Measurements from ENCODE around the gene CTSC. TPM values are rescaled to one million over a fixed set of nuclear protein-coding genes. Genes with fewer than 3 reads are reported as not detected.
"Not testable (repeated sequence)": the region's sequence is repeated elsewhere in the genome, so short reads cannot be mapped to it uniquely, and the experiment has no call there.

CTSC gene
- total RNA-seq, 4 donors from 2014 or later: 24.5 to 59.0 (median 31.6) TPM

GRCh38 chr11:88250566-88251242, 86.8 kb downstream of the CTSC start:
- Histone ChIP-seq H3K27me3 (no peaks in the 10 kb centered on the region), H3K9me3 (peaks cover 3% of the 10 kb centered on the region), H3K27ac (no peak overlapping the region), H3K4me1 (peaks cover 4% of the 10 kb centered on the region), H3K4me3 (no peak overlapping the region), H3K36me3 (no peaks in the 10 kb centered on the region)
- DNase-seq (ENCODE audit: low spot score in 2 of 2): no peak
- WGBS: 85% methylated on average over 3 of the region's 3 CpGs
- TF ChIP-seq CTCF (IDR thresholded peaks at IDR 0.05): no peak
- TF ChIP-seq POLR2A (IDR thresholded peaks at IDR 0.05): no peak
- TF ChIP-seq EP300 (IDR thresholded peaks at IDR 0.05): no peak
- no peak for TF ChIP-seq POLR2AphosphoS5 (IDR thresholded peaks at IDR 0.05)

- H3K27ac ChIP-seq: no peak overlapping the region
- 93% methylated on average over 1 of the region's 1 CpG for WGBS
- peaks cover 4% of the 10 kb centered on the region for H3K4me1 ChIP-seq
- TF ChIP-seq CTCF (IDR thresholded peaks at IDR 0.05) (no peak), POLR2A (IDR thresholded peaks at IDR 0.05) (no peak), EP300 (IDR thresholded peaks at IDR 0.05) (no peak), POLR2AphosphoS5 (IDR thresholded peaks at IDR 0.05) (no peak)
- H3K4me3 ChIP-seq: no peak overlapping the region
- H3K27me3 ChIP-seq: no peaks in the 10 kb centered on the region
- no peak for DNase-seq (ENCODE audit: low spot score in 2 of 2)
- no peaks in the 10 kb centered on the region for H3K9me3 ChIP-seq
- H3K36me3 ChIP-seq: no peaks in the 10 kb centered on the region
Observed at GRCh38 chr11:88249706-88250105, 87.8 kb downstream of the CTSC start.

GRCh38 chr11:88246696-88247095, 90.8 kb downstream of the CTSC start:
- WGBS: 49% methylated on average over 3 of the region's 3 CpGs
- TF ChIP-seq POLR2AphosphoS5 (IDR thresholded peaks at IDR 0.05): no peak
- TF ChIP-seq CTCF (IDR thresholded peaks at IDR 0.05): no peak
- no peak for TF ChIP-seq POLR2A (IDR thresholded peaks at IDR 0.05)
- no peak for TF ChIP-seq EP300 (IDR thresholded peaks at IDR 0.05)
- no peak for DNase-seq (ENCODE audit: low spot score in 2 of 2)
- Histone ChIP-seq H3K27ac (no peak overlapping the region), H3K4me1 (peaks cover 4% of the 10 kb centered on the region), H3K36me3 (no peaks in the 10 kb centered on the region), H3K27me3 (no peaks in the 10 kb centered on the region), H3K9me3 (no peaks in the 10 kb centered on the region), H3K4me3 (no peak overlapping the region)

GRCh38 chr11:88245576-88245975, 92.0 kb downstream of the CTSC start:
- H3K27ac ChIP-seq; H3K27me3 ChIP-seq; H3K4me1 ChIP-seq; H3K4me3 ChIP-seq; H3K36me3 ChIP-seq; H3K9me3 ChIP-seq; DNase-seq (ENCODE audit: low spot score in 2 of 2): not testable (repeated sequence)
- 80% methylated on average over 2 of the region's 2 CpGs for WGBS

Other genes with a start within 250 kb of the CTSC start
- 10 to 100 TPM; 27.8 to 76.6 (median 48.9) TPM for gene RAB38, start 162.3 kb downstream of the CTSC start, total RNA-seq